Measurements from ENCODE around the gene ABHD10.
A peak's percentile ranks its signal among the peaks of the same experiment; 100 is the strongest.

Gene ABHD10

DNA sequence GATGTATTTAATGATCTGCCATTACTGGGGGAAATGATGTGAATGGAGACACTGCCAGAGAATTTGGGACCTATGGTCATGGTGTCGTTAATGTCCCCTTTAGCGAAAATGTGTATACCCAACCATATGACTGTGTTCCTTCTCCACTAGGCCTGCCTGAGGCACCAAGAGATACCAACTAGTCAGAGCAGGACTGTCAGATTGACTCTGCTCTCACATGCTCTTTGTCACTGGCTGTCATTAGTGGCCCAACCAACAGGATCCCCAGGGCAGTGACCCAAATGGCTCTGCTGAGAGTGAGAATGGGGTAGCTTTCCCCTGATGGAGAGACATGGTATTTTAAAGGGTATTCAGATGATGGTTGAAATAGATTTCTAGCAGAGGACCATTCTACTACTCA lies 22.7 kb downstream of the ABHD10 start:
- DNase-seq (ENCODE audit: low read depth): no peak

- peak; percentile 48 for DNase-seq (ENCODE audit: low read depth)
These were observed 23.5 kb downstream of the ABHD10 start for GRCh38 chr3:112002096-112002971.

DNA sequence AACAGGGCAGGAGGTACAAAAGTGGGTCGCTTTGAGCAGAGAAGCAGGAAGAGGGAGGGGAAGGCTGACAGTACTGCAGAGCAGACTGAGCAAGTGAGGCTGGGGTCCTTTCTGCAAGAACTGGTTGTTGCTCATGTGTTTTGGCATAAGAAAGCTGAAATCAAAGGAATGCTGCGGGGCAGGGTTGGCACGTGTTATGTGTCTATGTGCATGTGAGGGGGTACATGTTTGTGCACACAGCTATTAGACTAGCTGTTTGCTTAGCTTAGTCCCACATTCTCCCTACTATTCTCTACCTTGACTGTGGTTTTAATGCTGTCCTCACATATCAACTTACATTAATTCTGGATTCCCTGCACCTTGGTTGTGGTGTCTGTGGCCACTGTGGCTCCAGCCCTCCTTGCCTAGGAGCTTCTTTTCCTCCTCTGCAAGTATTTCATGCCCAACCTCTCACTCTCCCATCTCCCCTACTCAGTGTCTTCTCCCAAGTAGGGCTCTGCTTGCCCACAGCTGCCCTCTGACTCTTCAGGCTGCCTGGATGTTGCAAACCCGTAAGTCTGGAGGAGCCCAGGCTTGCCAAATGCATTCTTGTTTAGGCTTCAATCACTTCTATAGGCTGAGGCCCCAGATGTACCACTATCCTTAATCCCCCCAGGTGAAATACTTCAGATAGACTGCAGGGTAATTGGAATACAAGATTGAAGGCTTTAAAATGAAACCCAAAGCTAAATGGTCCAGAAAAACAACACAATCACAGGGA lies 24.7 kb downstream of the ABHD10 start:
- no peak for DNase-seq (ENCODE audit: low read depth)

GRCh38 chr3:112004187-112004586 lies 25.4 kb downstream of the ABHD10 start:
- no peak for DNase-seq (ENCODE audit: low read depth)

- no peak for DNase-seq (ENCODE audit: low read depth)
These were observed 25.8 kb downstream of the ABHD10 start for GRCh38 chr3:112004669-112005068.

- DNase-seq (ENCODE audit: low read depth): no peak
These were observed 26.4 kb downstream of the ABHD10 start for GRCh38 chr3:112005091-112005672.

- DNase-seq (ENCODE audit: low read depth): no peak
These were observed 28.8 kb downstream of the ABHD10 start for GRCh38 chr3:112007633-112008032.

DNA sequence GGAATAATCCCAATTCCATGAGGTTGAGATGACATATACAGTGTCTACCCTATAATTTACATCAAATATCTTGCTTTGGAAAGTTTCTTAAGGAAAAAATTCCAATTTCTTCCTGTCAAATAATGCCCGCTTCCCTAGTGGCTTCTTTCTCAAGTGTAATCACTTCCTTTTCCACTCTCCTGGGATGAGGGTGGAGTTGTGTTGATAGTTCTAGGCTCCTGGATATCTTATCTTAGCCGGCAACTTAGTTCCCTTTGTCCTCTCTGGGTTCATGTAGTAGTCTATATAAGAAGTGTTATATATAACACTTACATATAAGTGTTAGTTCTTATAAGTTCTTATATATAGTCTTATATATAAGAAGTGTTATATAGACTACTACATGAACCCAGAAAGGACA lies 30.8 kb downstream of the ABHD10 start:
- no peak for DNase-seq (ENCODE audit: low read depth)

- DNase-seq (ENCODE audit: low read depth): no peak
These were observed 31.8 kb downstream of the ABHD10 start for GRCh38 chr3:112010636-112011035.

DNA sequence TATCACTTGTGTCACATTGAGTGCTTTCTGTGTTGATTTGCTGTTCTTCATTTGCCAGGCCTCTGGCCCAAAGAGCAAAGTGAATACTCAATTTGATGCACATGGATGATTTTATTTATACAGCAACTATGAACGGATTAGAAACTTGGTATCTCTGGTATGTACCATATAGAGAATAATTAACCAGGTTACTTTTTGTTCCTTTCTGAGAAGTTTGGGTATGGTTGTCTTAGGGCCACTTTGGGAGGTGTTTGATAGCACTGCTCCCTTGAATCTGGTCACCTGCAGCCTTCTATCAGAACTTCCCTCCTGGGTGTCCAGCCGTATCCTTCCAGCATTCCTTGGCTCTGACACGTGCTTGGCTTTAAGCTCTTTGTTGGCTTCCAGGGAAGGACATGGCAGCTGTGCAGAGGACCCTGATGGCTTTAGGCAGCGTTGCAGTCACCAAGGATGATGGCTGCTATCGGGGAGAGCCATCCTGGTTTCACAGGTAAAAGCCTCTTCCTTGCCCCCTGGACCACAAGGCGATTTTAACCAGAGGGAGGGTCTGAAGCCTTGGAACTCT lies 32.6 kb downstream of the ABHD10 start:
- DNase-seq (ENCODE audit: low read depth): no peak

- DNase-seq (ENCODE audit: low read depth): no peak
These were observed 33.6 kb downstream of the ABHD10 start for GRCh38 chr3:112012205-112012992.

DNA sequence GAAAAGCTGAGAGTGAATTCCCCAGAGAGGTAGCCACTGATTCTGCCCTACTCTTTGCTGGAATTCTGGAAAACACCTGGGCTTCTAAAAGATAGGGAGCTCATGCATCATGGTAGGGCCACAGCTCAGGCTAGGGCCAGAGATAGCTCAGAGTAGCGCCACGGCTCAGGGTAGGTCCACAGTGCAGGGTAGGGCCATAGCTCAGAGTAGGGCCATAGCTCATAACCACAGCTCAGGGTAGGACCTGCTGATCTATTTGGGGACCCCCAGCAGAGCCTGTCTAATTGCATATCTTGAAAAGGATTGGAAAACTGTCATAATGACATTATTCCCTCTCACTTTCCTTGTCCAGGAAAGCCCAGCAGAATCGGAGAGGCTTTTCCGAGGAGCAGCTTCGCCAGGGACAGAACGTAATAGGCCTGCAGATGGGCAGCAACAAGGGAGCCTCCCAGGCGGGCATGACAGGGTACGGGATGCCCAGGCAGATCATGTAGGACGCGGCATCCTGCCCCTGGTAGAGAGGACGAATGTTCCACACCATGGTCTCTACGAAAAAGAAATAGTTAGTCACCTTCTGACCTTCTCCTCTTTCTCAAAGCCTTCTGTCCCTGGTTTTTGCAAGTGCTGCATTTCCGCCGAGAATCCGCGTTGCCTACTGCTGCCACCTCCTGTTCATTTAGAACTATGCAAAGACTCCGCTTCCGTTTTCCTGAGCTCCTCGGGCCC lies 34.4 kb downstream of the ABHD10 start:
- peak; percentile 34 for DNase-seq (ENCODE audit: low read depth)

- DNase-seq (ENCODE audit: low read depth): no peak
These were observed 34.9 kb downstream of the ABHD10 start for GRCh38 chr3:112013784-112014143.

DNA sequence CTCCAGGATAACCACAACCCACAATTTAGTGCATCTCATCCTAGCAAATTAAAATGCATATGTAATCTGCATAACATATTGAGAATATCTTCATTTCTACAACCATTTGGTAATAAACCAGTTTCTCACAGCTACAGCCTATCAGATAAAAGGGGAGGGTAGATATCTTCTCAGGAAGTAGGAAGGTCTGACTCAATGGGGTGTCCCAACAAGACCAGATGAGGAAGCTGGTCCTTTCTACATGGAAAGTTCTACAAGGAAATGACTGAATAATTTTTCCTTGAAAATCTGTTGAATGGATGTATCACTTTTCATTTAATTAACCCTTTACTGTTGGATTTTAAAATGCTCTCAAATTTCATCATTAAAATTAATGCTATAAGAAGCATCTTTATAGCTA lies 38.3 kb downstream of the ABHD10 start:
- no peak for DNase-seq (ENCODE audit: low read depth)

DNA sequence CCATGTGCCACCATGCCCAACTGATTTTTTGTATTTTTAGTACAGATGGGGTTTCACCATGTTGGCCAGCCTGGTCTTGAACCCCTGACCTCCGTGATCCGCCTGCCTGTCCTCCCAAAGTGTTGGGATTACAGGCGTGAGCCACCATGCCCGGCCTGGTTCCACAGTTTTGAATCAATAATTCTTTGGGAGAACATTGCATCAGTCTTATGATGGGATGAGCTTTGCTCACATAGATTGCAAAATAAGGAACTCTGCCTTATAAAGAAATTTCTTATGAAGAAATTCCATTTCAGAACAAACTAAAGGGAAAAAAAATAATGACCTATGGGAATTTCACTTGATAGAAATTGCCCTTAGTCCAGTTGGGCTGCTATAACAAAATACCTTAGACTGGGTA lies 39.9 kb downstream of the ABHD10 start:
- DNase-seq (ENCODE audit: low read depth): no peak

DNA sequence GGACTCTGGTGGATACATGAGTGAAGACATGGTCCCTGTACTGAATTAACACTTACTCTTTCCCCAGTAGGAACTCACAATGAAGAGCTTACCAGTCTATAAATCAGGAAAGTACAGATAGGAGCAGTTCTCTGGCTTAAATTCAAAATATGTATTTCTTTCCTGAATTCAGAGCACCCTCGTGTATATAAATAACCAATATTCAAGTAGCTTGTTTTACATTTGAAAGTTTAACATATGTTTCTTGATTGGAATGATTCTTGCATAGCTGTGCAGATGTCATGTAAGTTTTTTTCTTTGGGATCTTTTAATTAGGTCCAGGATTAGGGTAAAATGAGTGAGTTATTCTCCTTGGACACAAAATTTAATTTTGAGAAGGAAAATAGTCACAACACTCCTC lies 40.9 kb downstream of the ABHD10 start:
- no peak for DNase-seq (ENCODE audit: low read depth)

- DNase-seq (ENCODE audit: low read depth): no peak
These were observed 41.9 kb downstream of the ABHD10 start for GRCh38 chr3:112020674-112021085.

- DNase-seq (ENCODE audit: low read depth): no peak
These were observed 48.3 kb downstream of the ABHD10 start for GRCh38 chr3:112027142-112027541.

DNA sequence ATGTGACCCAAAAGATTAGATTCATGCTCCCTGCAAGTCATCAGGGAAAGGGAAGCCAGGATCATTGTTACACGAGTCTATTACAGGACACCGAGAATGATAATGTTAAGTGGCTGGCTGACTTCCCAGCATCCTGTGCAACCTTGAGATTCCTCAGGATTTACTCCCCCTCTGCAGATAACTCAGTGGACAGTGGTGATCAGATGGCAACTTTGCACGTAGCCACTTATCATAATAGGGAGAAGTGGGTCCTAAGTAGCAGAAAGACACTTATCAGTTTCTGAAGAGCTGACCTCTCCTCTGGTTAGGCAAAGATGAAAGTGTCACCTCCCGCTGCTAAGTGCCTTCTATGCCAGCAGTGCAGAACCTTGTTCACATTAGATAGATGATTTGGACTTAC lies 49.0 kb downstream of the ABHD10 start:
- no peak for DNase-seq (ENCODE audit: low read depth)

GRCh38 chr3:112030901-112031300 lies 52.1 kb downstream of the ABHD10 start:
- no peak for DNase-seq (ENCODE audit: low read depth)

- DNase-seq (ENCODE audit: low read depth): no peak
These were observed 53.4 kb downstream of the ABHD10 start for GRCh38 chr3:112032098-112032731.

All from activated gamma-delta T cell treated with anti-CD3 and anti-CD28 coated beads, Interleukin-2, amount 50 U/mL, for 16 hours (primary cell).